SK-N-SH (cell line): Measurements from ENCODE around the gene CLIC3. TPM values are rescaled to one million over a fixed set of nuclear protein-coding genes. Genes with fewer than 3 reads are reported as not detected.

Source experiments
- CTCF ChIA-PET: fragments of 300-600, 350-600 bp; formaldehyde crosslinking; extraction: SDS; loops from one replicate; lab custom pipeline; 2021; lab: Yijun Ruan, JAX
- POLR2A ChIA-PET: fragments of 350-600 bp; sonication (Branson Sonifier 250); formaldehyde crosslinking; extraction: SDS; loops from one replicate; lab custom pipeline; 2020; ENCODE audit warnings: antibody characterized with exemption, inconsistent platforms; lab: Yijun Ruan, JAX
- DNase-seq: peaks from one replicate; pipeline ENCODE4 v3.0.0; 2012
- H2AFZ ChIP-seq: fragments of 200-600 bp; sonication (generic); 2 replicates; pipeline ENCODE4 v1.8.1; 2016; ENCODE audit warnings: antibody characterized with exemption, mild to moderate bottlenecking, low read depth
- H3F3A ChIP-seq: fragments of 200-600 bp; sonication (generic); replicated peaks from 2 replicates; pipeline ENCODE3; 2016; ENCODE audit warnings: antibody characterized with exemption, mild to moderate bottlenecking; ENCODE audit not compliant: insufficient read depth
- H3K27ac ChIP-seq, 2 experiments: fragments of 200-500 bp in 1 of 2; fragments of 200-600 bp in 1 of 2; sonication (Bioruptor generic) in 1 of 2; sonication (generic), shearing (Covaris generic) in 1 of 2; 2 replicates each; pipeline versions ENCODE4 v1.5.1 to v1.6.1; 2014 to 2016; ENCODE audit warnings: low read depth in 2 of 2, inconsistent platforms in 1 of 2, low read length in 1 of 2, mild to moderate bottlenecking in 1 of 2, mixed read lengths in 1 of 2
- H3K27me3 ChIP-seq: fragments of 200-600 bp; sonication (generic), shearing (Covaris generic); 2 replicates; pipeline ENCODE4 v1.6.1; 2016; ENCODE audit warnings: mixed run types; ENCODE audit not compliant: insufficient read depth
- H3K36me3 ChIP-seq, 2 experiments: fragments of 200-500 bp in 1 of 2; fragments of 200-600 bp in 1 of 2; sonication (Bioruptor generic) in 1 of 2; sonication (generic) in 1 of 2; replicated peaks in 1 of 2; 2 replicates each; pipeline versions ENCODE3 to v1.5.1; 2014 to 2016; ENCODE audit warnings: low read length in 1 of 2, mild to moderate bottlenecking in 1 of 2; ENCODE audit not compliant: insufficient read depth in 2 of 2, control insufficient read depth in 1 of 2
- H3K4me1 ChIP-seq, 2 experiments: fragments of 200-500 bp in 1 of 2; fragments of 200-600 bp in 1 of 2; sonication (Bioruptor generic) in 1 of 2; sonication (generic), shearing (Covaris generic) in 1 of 2; 2 replicates each; pipeline versions ENCODE4 v1.5.1 to v1.6.1; 2014 to 2016; ENCODE audit warnings: low read depth in 1 of 2, low read length in 1 of 2, mixed run types in 1 of 2; ENCODE audit not compliant: insufficient read depth in 2 of 2, control insufficient read depth in 1 of 2
- H3K4me2 ChIP-seq: fragments of 200-600 bp; sonication (generic), shearing (Covaris generic); 2 replicates; pipeline ENCODE4 v1.6.1; 2017; ENCODE audit warnings: mixed run types
- H3K4me3 ChIP-seq, 2 experiments: fragments of 200-500 bp in 1 of 2; fragments of 200-600 bp in 1 of 2; sonication (Bioruptor generic) in 1 of 2; sonication (generic), shearing (Covaris generic) in 1 of 2; 2 replicates each; pipeline versions ENCODE4 v1.5.1 to v1.8.1; 2014 to 2016; ENCODE audit warnings: low read depth in 2 of 2, inconsistent platforms in 1 of 2, low read length in 1 of 2, mild to moderate bottlenecking in 1 of 2, mixed read lengths in 1 of 2, moderate library complexity in 1 of 2
- H3K79me2 ChIP-seq: fragments of 200-600 bp; sonication (generic); 2 replicates; pipeline ENCODE4 v1.8.1; 2017; ENCODE audit warnings: mild to moderate bottlenecking; ENCODE audit not compliant: insufficient read depth
- H3K9ac ChIP-seq: fragments of 200-600 bp; sonication (generic); 2 replicates; pipeline ENCODE4 v1.6.1; 2017; ENCODE audit warnings: mixed run types
- H3K9me2 ChIP-seq: fragments of 200-600 bp; sonication (generic); 2 replicates; pipeline ENCODE4 v1.6.1; 2017; ENCODE audit warnings: mixed run types
- H3K9me3 ChIP-seq: fragments of 200-600 bp; sonication (generic); 2 replicates; pipeline ENCODE4 v1.6.1; 2017; ENCODE audit warnings: mixed run types, mild to moderate bottlenecking, moderate library complexity
- H4K20me1 ChIP-seq: fragments of 200-600 bp; sonication (generic); 2 replicates; pipeline ENCODE4 v1.6.1; 2017; ENCODE audit warnings: mild to moderate bottlenecking, mixed run types; ENCODE audit not compliant: insufficient read depth
- CHD2 ChIP-seq: fragments of 150-350 bp; IDR thresholded peaks from 2 replicates; pipeline ENCODE4 v1.6.1; 2018; ENCODE audit warnings: low read length; ENCODE audit not compliant: partially characterized antibody
- EP300 ChIP-seq, 2 experiments: IDR thresholded peaks; 2 replicates each; pipeline versions ENCODE4 v1.4.0 to v1.6.1; 2012; ENCODE audit warnings: borderline replicate concordance in 1 of 2, low read depth in 1 of 2, low read length in 1 of 2
- EZH2phosphoT487 ChIP-seq: fragments of 200-600 bp; sonication (generic); IDR thresholded peaks from 2 replicates; pipeline ENCODE4 v1.6.1; 2017; ENCODE audit warnings: low read depth, mixed run types, mild to moderate bottlenecking, antibody characterized with exemption, moderate library complexity, borderline replicate concordance
- FOXJ3 ChIP-seq: sonication (generic); formaldehyde crosslinking; IDR thresholded peaks from 2 replicates; pipeline ENCODE4 v1.5.1; 2020; ENCODE audit warnings: mild to moderate bottlenecking, missing genetic modification reagents
- FOXM1 ChIP-seq: IDR thresholded peaks from 2 replicates; pipeline ENCODE4 v1.4.0; 2012; ENCODE audit warnings: low read depth, mild to moderate bottlenecking
- GABPA ChIP-seq: IDR thresholded peaks from 2 replicates; pipeline ENCODE4 v1.4.0; 2012; ENCODE audit warnings: low read depth, mild to moderate bottlenecking
- GATA2 ChIP-seq: sonication (generic); formaldehyde crosslinking; IDR thresholded peaks from 2 replicates; pipeline ENCODE4 v1.5.0; 2020; ENCODE audit warnings: mild to moderate bottlenecking, missing genetic modification reagents
- MAX ChIP-seq: IDR thresholded peaks from 2 replicates; pipeline ENCODE4 v1.4.0; 2012; ENCODE audit warnings: low read depth
- MXI1 ChIP-seq: IDR thresholded peaks from 2 replicates; pipeline ENCODE4 v1.6.1; 2012; ENCODE audit warnings: mild to moderate bottlenecking, low read depth, low read length, improper control_type of control experiment
- NFIC ChIP-seq: IDR thresholded peaks from 2 replicates; pipeline ENCODE4 v1.4.0; 2012; ENCODE audit warnings: borderline replicate concordance
- RAD21 ChIP-seq: IDR thresholded peaks from 2 replicates; pipeline ENCODE4 v1.6.1; 2012; ENCODE audit warnings: mild to moderate bottlenecking, low read length
- RXRA ChIP-seq: IDR thresholded peaks from 2 replicates; pipeline ENCODE4 v1.4.0; 2012; ENCODE audit warnings: low read depth, mild to moderate bottlenecking, borderline replicate concordance
- SIN3A ChIP-seq: IDR thresholded peaks from 2 replicates; pipeline ENCODE4 v1.6.1; 2012; ENCODE audit warnings: low read depth, mild to moderate bottlenecking, low read length, moderate library complexity, borderline replicate concordance
- SMC3 ChIP-seq: IDR thresholded peaks from 2 replicates; pipeline ENCODE4 v1.6.1; 2012; ENCODE audit warnings: low read depth, low read length, improper control_type of control experiment
- TAF1 ChIP-seq: IDR thresholded peaks from 2 replicates; pipeline ENCODE4 v1.6.1; 2012; ENCODE audit warnings: low read depth, mild to moderate bottlenecking, low read length, moderate library complexity, borderline replicate concordance
- TEAD4 ChIP-seq: IDR thresholded peaks from 2 replicates; pipeline ENCODE4 v1.4.0; 2012; ENCODE audit warnings: mild to moderate bottlenecking, borderline replicate concordance; ENCODE audit not compliant: insufficient read depth
- USF1 ChIP-seq: IDR thresholded peaks from 2 replicates; pipeline ENCODE4 v1.4.0; 2012; ENCODE audit warnings: low read depth, borderline replicate concordance
- ZBTB33 ChIP-seq: IDR thresholded peaks from 2 replicates; pipeline ENCODE4 v1.4.0; 2012; ENCODE audit warnings: low read depth, borderline replicate concordance
- WGBS: methylation state at CpG from one replicate; pipeline ENCODE4 v1.1.6; 2017; ENCODE audit warnings: low lambda C conversion rate; 5-methylcytosine and 5-hydroxymethylcytosine counted together
- polyA plus RNA-seq, 3 experiments: library from polyadenylated mRNA; depleted of rRNA; stranded (reverse); fragments of >200 nt; gene quantifications; 2 replicates each; pipeline ENCODE4 v1.2.3, GENCODE V29; 2012

The CLIC3 gene
- polyA plus RNA-seq, 1 of the 3 experiments (the other 2 are of a cell fraction), result 1.0 TPM

GRCh38 chr9:136985027-136985602 lies 11.3 kb downstream of the CLIC3 start:
- H3K4me2 ChIP-seq, result no peak overlapping the region
- TF ChIP-seq RXRA, result no peak
- TF ChIP-seq MAX, result no peak
- no peak for TF ChIP-seq SMC3
- no peak for TF ChIP-seq FOXJ3 (CRISPR knock-in tag)
- no peak for TF ChIP-seq TAF1
- TF ChIP-seq SIN3A, result no peak
- no peak for TF ChIP-seq CHD2
- TF ChIP-seq EZH2phosphoT487, result no peak
- TF ChIP-seq GABPA, result no peak
- TF ChIP-seq GATA2 (CRISPR knock-in tag), result no peak
- TF ChIP-seq MXI1, result no peak
- no peak for TF ChIP-seq NFIC
- TF ChIP-seq EP300 (IDR thresholded peaks at IDR 0.05; ENCODE audit: borderline replicate concordance in 1 of 2, low read depth in 1 of 2, low read length in 1 of 2), result no peak
- no peak for TF ChIP-seq RAD21
- TF ChIP-seq TEAD4, result no peak
- no peak for TF ChIP-seq USF1
- H3K27me3 ChIP-seq, result no peaks in the 10 kb centered on the region
- H3K4me3 ChIP-seq, result no peak overlapping the region
- no peak overlapping the region for H2AFZ ChIP-seq
- H3F3A ChIP-seq, result no peaks in the 10 kb centered on the region
- H3K9ac ChIP-seq, result no peak overlapping the region
- H3K4me1 ChIP-seq, result peaks cover 0 to 5% of the 10 kb centered on the region in 2 experiments; a peak in 1 of 4 replicates
- ChIA-PET POLR2A (no interaction called here), CTCF (interaction anchor here (1.1 to 1.2 kb wide), 2 partner anchors 41 to 44 kb away, joined by 3 read pairs; partner anchors contain the start of gene FBXW5)
- H3K79me2 ChIP-seq, result no peaks in the 10 kb centered on the region
- H3K27ac ChIP-seq, result no peak overlapping the region
- no peaks in the 10 kb centered on the region for H3K9me2 ChIP-seq
- no peak for DNase-seq
- no peaks in the 10 kb centered on the region for H3K36me3 ChIP-seq
- H3K9me3 ChIP-seq, result no peaks in the 10 kb centered on the region
- 96% methylated on average over 9 of the region's 48 CpGs for WGBS
- H4K20me1 ChIP-seq, result no peaks in the 10 kb centered on the region

GRCh38 chr9:136984464-136985026 lies 11.8 kb downstream of the CLIC3 start:
- no peaks in the 10 kb centered on the region for H4K20me1 ChIP-seq
- 58% methylated on average over 5 of the region's 29 CpGs for WGBS
- H3K27me3 ChIP-seq, result no peaks in the 10 kb centered on the region
- H3F3A ChIP-seq, result peaks cover 1% of the 10 kb centered on the region
- no peak overlapping the region for H3K27ac ChIP-seq
- POLR2A ChIA-PET, result no interaction called here
- no peaks in the 10 kb centered on the region for H3K79me2 ChIP-seq
- H3K4me2 ChIP-seq, result no peak overlapping the region
- H2AFZ ChIP-seq, result no peak overlapping the region
- H3K9ac ChIP-seq, result no peak overlapping the region
- H3K4me1 ChIP-seq, result peaks cover 0 to 5% of the 10 kb centered on the region in 2 experiments; a peak in 1 of 4 replicates
- CTCF ChIA-PET, result no interaction called here
- no peak overlapping the region for H3K4me3 ChIP-seq
- H3K36me3 ChIP-seq, result no peaks in the 10 kb centered on the region
- no peak for DNase-seq
- H3K9me2 ChIP-seq, result no peaks in the 10 kb centered on the region
- H3K9me3 ChIP-seq, result no peaks in the 10 kb centered on the region
- TF ChIP-seq FOXM1 (no peak), ZBTB33 (no peak), USF1 (no peak), GABPA (no peak), TEAD4 (no peak)
